ENCODE data around the gene RAPGEF1.
A peak's percentile ranks its signal among the peaks of the same experiment; 100 is the strongest.

Gene RAPGEF1

GRCh38 chr9:131580358-131580757, 159.5 kb downstream of the RAPGEF1 start:
- no peak for DNase-seq

GRCh38 chr9:131579789-131580211, 160.1 kb downstream of the RAPGEF1 start:
- DNase-seq = no peak

GRCh38 chr9:131578731-131579504, 161.0 kb downstream of the RAPGEF1 start:
- peak; percentile 55 to 64 for DNase-seq

- no peak for DNase-seq
Measured at GRCh38 chr9:131578021-131578420, 161.9 kb downstream of the RAPGEF1 start.

- no peak for DNase-seq
Measured at GRCh38 chr9:131577005-131578000, 162.6 kb downstream of the RAPGEF1 start.

- no peak for DNase-seq
Measured at GRCh38 chr9:131575946-131576853, 163.7 kb downstream of the RAPGEF1 start.

GRCh38 chr9:131574730-131575640, 164.9 kb downstream of the RAPGEF1 start:
- DNase-seq = no peak

GRCh38 chr9:131567910-131568309, 172.0 kb downstream of the RAPGEF1 start:
- no peak for DNase-seq

GRCh38 chr9:131566158-131566557, 173.7 kb downstream of the RAPGEF1 start:
- DNase-seq = no peak

- DNase-seq = no peak
Measured at GRCh38 chr9:131565369-131565768, 174.5 kb downstream of the RAPGEF1 start.

GRCh38 chr9:131562032-131562959, 177.6 kb downstream of the RAPGEF1 start:
- no peak for DNase-seq

GRCh38 chr9:131559421-131560000, 180.4 kb downstream of the RAPGEF1 start:
- DNase-seq = peak; percentile 29 to 55

GRCh38 chr9:131557855-131558548, 181.9 kb downstream of the RAPGEF1 start:
- no peak for DNase-seq

GRCh38 chr9:131555841-131556673, 183.8 kb downstream of the RAPGEF1 start:
- no peak for DNase-seq

- DNase-seq = no peak
Measured at GRCh38 chr9:131554843-131555351, 185.0 kb downstream of the RAPGEF1 start.

GRCh38 chr9:131554087-131554842, 185.6 kb downstream of the RAPGEF1 start:
- DNase-seq = no peak

GRCh38 chr9:131552030-131552429, 187.8 kb downstream of the RAPGEF1 start:
- DNase-seq = no peak

Measured in Kasumi-1 (cell line).